H9 (cell line): ENCODE measurements around the gene RBFOX2. TPM values are rescaled to one million over a fixed set of nuclear protein-coding genes. Genes with fewer than 3 reads are reported as not detected.

Experiments used
- DNase-seq: peaks from one replicate; pipeline ENCODE4 v3.0.0-alpha.2; 2017
- H2AFZ ChIP-seq: one replicate; pipeline ENCODE4 v1.6.1; 2013; ENCODE audit warnings: mild to moderate bottlenecking, low read length, control low read depth, moderate library complexity
- H2AK5ac ChIP-seq: 2 replicates; pipeline ENCODE4 v1.6.1; 2013; ENCODE audit warnings: low read length, control low read depth, mixed read lengths; ENCODE audit not compliant: insufficient read length
- H2BK120ac ChIP-seq: one replicate; pipeline ENCODE4 v1.6.1; 2013; ENCODE audit warnings: low read depth, mild to moderate bottlenecking, low read length, control low read depth, inconsistent platforms; ENCODE audit not compliant: poor library complexity, severe bottlenecking
- H2BK12ac ChIP-seq: 2 replicates; pipeline ENCODE4 v1.6.1; 2013; ENCODE audit warnings: low read length, control low read depth, mixed read lengths, low read depth; ENCODE audit not compliant: insufficient read length
- H2BK15ac ChIP-seq: 2 replicates; pipeline ENCODE4 v1.6.1; 2013; ENCODE audit warnings: low read depth, low read length, control low read depth
- H2BK20ac ChIP-seq: one replicate; pipeline ENCODE4 v1.6.1; 2013; ENCODE audit warnings: low read depth, mild to moderate bottlenecking, low read length, control low read depth, inconsistent platforms; ENCODE audit not compliant: poor library complexity, severe bottlenecking
- H2BK5ac ChIP-seq: 2 replicates; pipeline ENCODE4 v1.6.1; 2013; ENCODE audit warnings: low read length, control low read depth, mixed read lengths; ENCODE audit not compliant: insufficient read length
- H3K14ac ChIP-seq: 2 replicates; pipeline ENCODE4 v1.6.1; 2013; ENCODE audit warnings: low read length, control low read depth; ENCODE audit not compliant: insufficient read depth
- H3K18ac ChIP-seq: 2 replicates; pipeline ENCODE4 v1.6.1; 2013; ENCODE audit warnings: low read depth, mild to moderate bottlenecking, mixed read lengths, low read length, control low read depth; ENCODE audit not compliant: insufficient read length
- H3K23ac ChIP-seq: 2 replicates; pipeline ENCODE4 v1.6.1; 2013; ENCODE audit warnings: low read length, control low read depth, mixed read lengths, low read depth; ENCODE audit not compliant: insufficient read length
- H3K23me2 ChIP-seq: 2 replicates; pipeline ENCODE4 v1.6.1; 2013; ENCODE audit warnings: low read depth, mild to moderate bottlenecking, mixed read lengths, low read length, control low read depth; ENCODE audit not compliant: insufficient read length, poor library complexity, severe bottlenecking
- H3K27ac ChIP-seq: 2 replicates; pipeline ENCODE4 v1.5.1; 2013; ENCODE audit warnings: low read length, control low read depth, mixed read lengths, low read depth; ENCODE audit not compliant: insufficient read length
- H3K27me3 ChIP-seq: 2 replicates; pipeline ENCODE4 v1.6.1; 2013; ENCODE audit warnings: low read length, control low read depth, inconsistent platforms; ENCODE audit not compliant: insufficient read depth
- H3K4ac ChIP-seq: 2 replicates; pipeline ENCODE4 v1.6.1; 2013; ENCODE audit warnings: low read depth, mild to moderate bottlenecking, control low read depth, inconsistent platforms, low read length, moderate library complexity
- H3K4me1 ChIP-seq: 2 replicates; pipeline ENCODE4 v1.6.1; 2013; ENCODE audit warnings: low read length, control low read depth, inconsistent platforms; ENCODE audit not compliant: insufficient read depth
- H3K4me2 ChIP-seq: 2 replicates; pipeline ENCODE4 v1.6.1; 2013; ENCODE audit warnings: low read length, control low read depth, mixed read lengths; ENCODE audit not compliant: insufficient read length, insufficient read depth
- H3K56ac ChIP-seq: 2 replicates; pipeline ENCODE4 v1.6.1; 2013; ENCODE audit warnings: low read depth, mild to moderate bottlenecking, mixed read lengths, low read length, control low read depth; ENCODE audit not compliant: insufficient read length
- H3K79me1 ChIP-seq: 2 replicates; pipeline ENCODE4 v1.6.1; 2013; ENCODE audit warnings: low read depth, mild to moderate bottlenecking, moderate library complexity, low read length, control low read depth, inconsistent platforms; ENCODE audit not compliant: insufficient read depth, poor library complexity, severe bottlenecking
- H3K79me2 ChIP-seq: 2 replicates; pipeline ENCODE4 v1.6.1; 2013; ENCODE audit warnings: low read length, control low read depth, inconsistent platforms; ENCODE audit not compliant: insufficient read depth
- H3K9ac ChIP-seq: 2 replicates; pipeline ENCODE4 v1.6.1; 2013; ENCODE audit warnings: low read length, control low read depth, mixed read lengths; ENCODE audit not compliant: insufficient read length; ENCODE audit errors: extremely low read depth
- H3K9me3 ChIP-seq: one replicate; pipeline ENCODE4 v1.6.1; 2013; ENCODE audit warnings: low read depth, low read length, inconsistent platforms; ENCODE audit not compliant: control insufficient read depth
- H3T11ph ChIP-seq: one replicate; pipeline ENCODE4 v1.6.1; 2013; ENCODE audit warnings: mild to moderate bottlenecking, low read length, control low read depth, inconsistent platforms
- H4K20me1 ChIP-seq: one replicate; pipeline ENCODE4 v1.6.1; 2013; ENCODE audit not compliant: control insufficient read depth, insufficient read length, insufficient read depth
- H4K5ac ChIP-seq: 2 replicates; pipeline ENCODE4 v1.6.1; 2013; ENCODE audit warnings: low read depth, mild to moderate bottlenecking, mixed read lengths, low read length, control low read depth; ENCODE audit not compliant: insufficient read length
- H4K8ac ChIP-seq: replicated peaks from 2 replicates; pipeline ENCODE4 v1.6.1; 2013; ENCODE audit warnings: low read length, control low read depth, mixed read lengths, low read depth; ENCODE audit not compliant: insufficient read length
- H4K91ac ChIP-seq: 2 replicates; pipeline ENCODE4 v1.6.1; 2013; ENCODE audit warnings: low read depth, mild to moderate bottlenecking, moderate library complexity, mixed read lengths, low read length, control low read depth; ENCODE audit not compliant: insufficient read length
- H3K27ac Mint-ChIP-seq, 3 experiments: 2 replicates in 2 of 3; 3 replicates in 1 of 3; pipeline ENCODE4 v1.8.0; 2020 to 2021; ENCODE audit warnings: mixed read lengths in 3 of 3, mild to moderate bottlenecking in 1 of 3, moderate library complexity in 1 of 3
- H3K27me3 Mint-ChIP-seq: 2 replicates; pipeline ENCODE4 v1.8.0; 2021; ENCODE audit warnings: low read depth, mild to moderate bottlenecking, moderate library complexity, mixed read lengths
- H3K36me3 Mint-ChIP-seq, 3 experiments: 2 replicates in 2 of 3; 3 replicates in 1 of 3; pipeline ENCODE4 v1.8.0; 2020 to 2021; ENCODE audit warnings: low read depth in 3 of 3, mixed read lengths in 3 of 3; ENCODE audit not compliant: insufficient read depth in 1 of 3
- H3K4me1 Mint-ChIP-seq, 2 experiments: 2 replicates each; pipeline ENCODE4 v1.8.0; 2020; ENCODE audit warnings: mixed read lengths in 2 of 2
- H3K4me3 Mint-ChIP-seq, 2 experiments: 2 replicates in 1 of 2; 3 replicates in 1 of 2; pipeline ENCODE4 v1.8.0; 2020 to 2021; ENCODE audit warnings: mild to moderate bottlenecking in 2 of 2, mixed read lengths in 2 of 2, moderate library complexity in 1 of 2
- H3K9me3 Mint-ChIP-seq, 2 experiments: 2 replicates in 1 of 2; 3 replicates in 1 of 2; pipeline ENCODE4 v1.8.0; 2020; ENCODE audit warnings: mild to moderate bottlenecking in 2 of 2, mixed read lengths in 2 of 2, moderate library complexity in 1 of 2
- WGBS: extraction: QIAGEN DNeasy Blood & Tissue Kit; methylation state at CpG from one replicate; pipeline ENCODE4 v1.1.7; 2013; ENCODE audit warnings: missing lambda C conversion rate, low lambda C conversion rate, mixed read lengths; ENCODE audit not compliant: insufficient read length; ENCODE audit errors: extremely low coverage; 5-methylcytosine and 5-hydroxymethylcytosine counted together
- total RNA-seq: library from RNA; stranded (reverse); gene quantifications from 2 replicates; pipeline ENCODE4 v1.2.1, GENCODE V29; 2021
- TF ChIP-seq, protein P1 (sequence below): fragments of 200-600 bp; sonication (generic); conservative IDR thresholded peaks from 3 replicates; pipeline ENCODE4 v1.8.0; 2021; ENCODE audit warnings: antibody characterized with exemption, mild to moderate bottlenecking

RBFOX2 gene
- total RNA-seq, 1 experiment from 2014 or later = 84.7 TPM

DNA sequence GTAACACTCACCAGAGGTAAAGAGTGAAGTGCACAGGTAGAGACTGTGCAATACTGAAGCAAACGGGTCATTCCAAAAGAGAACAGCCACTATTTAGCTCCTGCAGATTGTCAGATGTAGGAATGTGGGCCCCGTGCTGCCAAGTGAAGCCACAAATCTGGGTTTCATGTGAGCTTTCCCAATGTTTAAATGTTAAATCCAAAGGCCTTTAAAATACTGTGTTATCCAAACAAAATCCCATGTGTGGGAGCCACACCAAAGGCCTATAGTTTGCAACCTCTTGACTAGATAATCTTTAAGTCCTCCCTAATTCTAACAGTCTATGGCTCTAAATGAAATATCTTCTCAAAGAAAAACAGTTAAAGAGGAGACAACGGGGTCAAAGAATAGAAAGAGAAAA, 43.3 kb downstream of the RBFOX2 start:
- no peak overlapping the region for H2BK15ac ChIP-seq
- no peak overlapping the region for H2AK5ac ChIP-seq
- no peak overlapping the region for H2BK12ac ChIP-seq
- H3K27me3 ChIP-seq = no peaks in the 10 kb centered on the region
- H3K14ac ChIP-seq = no peak overlapping the region
- no CpG with 5 or more reads among the region's 3 CpGs for WGBS
- TF ChIP-seq, protein P1, sequence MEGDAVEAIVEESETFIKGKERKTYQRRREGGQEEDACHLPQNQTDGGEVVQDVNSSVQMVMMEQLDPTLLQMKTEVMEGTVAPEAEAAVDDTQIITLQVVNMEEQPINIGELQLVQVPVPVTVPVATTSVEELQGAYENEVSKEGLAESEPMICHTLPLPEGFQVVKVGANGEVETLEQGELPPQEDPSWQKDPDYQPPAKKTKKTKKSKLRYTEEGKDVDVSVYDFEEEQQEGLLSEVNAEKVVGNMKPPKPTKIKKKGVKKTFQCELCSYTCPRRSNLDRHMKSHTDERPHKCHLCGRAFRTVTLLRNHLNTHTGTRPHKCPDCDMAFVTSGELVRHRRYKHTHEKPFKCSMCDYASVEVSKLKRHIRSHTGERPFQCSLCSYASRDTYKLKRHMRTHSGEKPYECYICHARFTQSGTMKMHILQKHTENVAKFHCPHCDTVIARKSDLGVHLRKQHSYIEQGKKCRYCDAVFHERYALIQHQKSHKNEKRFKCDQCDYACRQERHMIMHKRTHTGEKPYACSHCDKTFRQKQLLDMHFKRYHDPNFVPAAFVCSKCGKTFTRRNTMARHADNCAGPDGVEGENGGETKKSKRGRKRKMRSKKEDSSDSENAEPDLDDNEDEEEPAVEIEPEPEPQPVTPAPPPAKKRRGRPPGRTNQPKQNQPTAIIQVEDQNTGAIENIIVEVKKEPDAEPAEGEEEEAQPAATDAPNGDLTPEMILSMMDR = no peak
- Mint-ChIP-seq H3K36me3 (peaks cover 0 to 5% (median 5%) of the 10 kb centered on the region in 3 experiments; a peak in 3 of 7 replicates), H3K27ac (no peak overlapping the region), H3K4me3 (no peak overlapping the region), H3K4me1 (peaks cover 44 to 47% of the 10 kb centered on the region in 2 experiments), H3K27me3 (no peaks in the 10 kb centered on the region), H3K9me3 (no peaks in the 10 kb centered on the region)
- H4K5ac ChIP-seq = no peak overlapping the region
- H3K4ac ChIP-seq = no peak overlapping the region
- no peak for DNase-seq
- no peak overlapping the region for H2BK20ac ChIP-seq
- no peak overlapping the region for H4K91ac ChIP-seq
- no peak overlapping the region for H3K9ac ChIP-seq
- no peak overlapping the region for H3K4me2 ChIP-seq
- no peak overlapping the region for H3K56ac ChIP-seq
- no peak overlapping the region for H3T11ph ChIP-seq
- no peak overlapping the region for H2BK120ac ChIP-seq
- H2BK5ac ChIP-seq = no peak overlapping the region
- peaks cover 2% of the 10 kb centered on the region for H3K4me1 ChIP-seq
- no peak overlapping the region for H3K27ac ChIP-seq
- H3K18ac ChIP-seq = no peak overlapping the region
- no peak overlapping the region for H2AFZ ChIP-seq
- no peaks in the 10 kb centered on the region for H3K23me2 ChIP-seq
- peaks cover 9% of the 10 kb centered on the region for H3K79me1 ChIP-seq
- peaks cover 7% of the 10 kb centered on the region; the same call in 1 of the 2 replicates for H3K79me2 ChIP-seq
- H4K8ac ChIP-seq = no peak overlapping the region
- no peak overlapping the region for H3K23ac ChIP-seq
- H3K9me3 ChIP-seq = no peaks in the 10 kb centered on the region
- no peaks in the 10 kb centered on the region for H4K20me1 ChIP-seq
